Suprapubic skin (tissue), 4 donors: Measurements from ENCODE around the gene OR5D16. TPM values are rescaled to one million over a fixed set of nuclear protein-coding genes. Genes with fewer than 3 reads are reported as not detected.

ENCODE experiments used
- DNase-seq, 2 donors: peaks; one replicate each; pipeline ENCODE4 v3.0.0-alpha.2; 2019; ENCODE audit warnings: low spot score in 2 of 2
- H3K27ac ChIP-seq: fragments of 200-600 bp; sonication (generic); one replicate; pipeline ENCODE4 v1.5.1; 2019
- H3K27me3 ChIP-seq: fragments of 200-600 bp; sonication (generic); one replicate; pipeline ENCODE4 v1.5.1; 2019
- H3K36me3 ChIP-seq: fragments of 200-600 bp; sonication (generic); one replicate; pipeline ENCODE4 v1.5.1; 2019
- H3K4me1 ChIP-seq: fragments of 200-600 bp; sonication (generic); one replicate; pipeline ENCODE4 v1.5.1; 2019
- H3K4me3 ChIP-seq: fragments of 200-600 bp; sonication (generic); one replicate; pipeline ENCODE4 v1.5.1; 2019; ENCODE audit warnings: mild to moderate bottlenecking
- H3K9me3 ChIP-seq: fragments of 200-600 bp; sonication (generic); one replicate; pipeline ENCODE4 v1.5.1; 2019
- CTCF ChIP-seq, 2 donors: fragments of 200-600 bp in 1 of 2; fragments of 450-650 bp in 1 of 2; sonication (generic) in 1 of 2; IDR thresholded peaks; one replicate each; pipeline ENCODE4 v1.5.1; 2016 to 2019; ENCODE audit warnings: antibody characterized with exemption in 2 of 2, mild to moderate bottlenecking in 1 of 2, moderate library complexity in 1 of 2
- EP300 ChIP-seq: sonication (generic); formaldehyde crosslinking; IDR thresholded peaks from one replicate; pipeline ENCODE4 v1.6.1; 2017; ENCODE audit warnings: antibody characterized with exemption
- POLR2A ChIP-seq, 2 donors: fragments of 450-650 bp; IDR thresholded peaks; one replicate each; pipeline ENCODE4 v1.6.1; 2017; ENCODE audit warnings: antibody characterized with exemption in 2 of 2, mild to moderate bottlenecking in 2 of 2, moderate library complexity in 2 of 2
- POLR2AphosphoS5 ChIP-seq, 3 donors: sonication (generic); formaldehyde crosslinking; IDR thresholded peaks; one replicate each; pipeline ENCODE4 v1.6.1; 2017; ENCODE audit warnings: antibody characterized with exemption in 3 of 3
- WGBS: methylation state at CpG from one replicate; pipeline ENCODE4 v1.1.5; 2018; 5-methylcytosine and 5-hydroxymethylcytosine counted together
- total RNA-seq, 4 donors: library from RNA; depleted of rRNA; stranded (reverse); fragments of >200 nt; gene quantifications; one replicate each; pipeline ENCODE4 v1.1.0, GENCODE V29; 2016

The OR5D16 gene
- total RNA-seq = not detected

GRCh38 chr11:55838452-55838851 is at the start of gene OR5D16:
OR5D16 (plus strand) TSS chr11:55838752; CDS start chr11:55838752, 0 bp downstream.
- H3K27ac ChIP-seq = no peak within 1 kb of the TSS
- no peak for DNase-seq
- H3K4me3 ChIP-seq = no peak within 1 kb of the TSS
- no peaks in the 10 kb centered on the region for H3K9me3 ChIP-seq
- TF ChIP-seq POLR2A (IDR thresholded peaks at IDR 0.05) (no peak), EP300 (no peak), CTCF (IDR thresholded peaks at IDR 0.05) (no peak), POLR2AphosphoS5 (IDR thresholded peaks at IDR 0.05) (no peak)
- no peaks in the 10 kb centered on the region for H3K4me1 ChIP-seq
- WGBS = 39% methylated on average over 3 of the region's 3 CpGs
- H3K27me3 ChIP-seq = no peaks in the 10 kb centered on the region
- no peaks in the 10 kb centered on the region for H3K36me3 ChIP-seq

- no peaks in the 10 kb centered on the region for H3K9me3 ChIP-seq
- WGBS = 85% methylated on average over 1 of the region's 1 CpG
- no peak for TF ChIP-seq EP300
- TF ChIP-seq CTCF (IDR thresholded peaks at IDR 0.05) = no peak
- TF ChIP-seq POLR2A (IDR thresholded peaks at IDR 0.05) = no peak
- no peak for TF ChIP-seq POLR2AphosphoS5 (IDR thresholded peaks at IDR 0.05)
- H3K4me3 ChIP-seq = no peak overlapping the region
- H3K27me3 ChIP-seq = no peaks in the 10 kb centered on the region
- no peaks in the 10 kb centered on the region for H3K4me1 ChIP-seq
- H3K36me3 ChIP-seq = no peaks in the 10 kb centered on the region
- no peak for DNase-seq
- H3K27ac ChIP-seq = no peak overlapping the region
Measured at GRCh38 chr11:55791606-55792005, 46.9 kb upstream of the OR5D16 start.

DNA sequence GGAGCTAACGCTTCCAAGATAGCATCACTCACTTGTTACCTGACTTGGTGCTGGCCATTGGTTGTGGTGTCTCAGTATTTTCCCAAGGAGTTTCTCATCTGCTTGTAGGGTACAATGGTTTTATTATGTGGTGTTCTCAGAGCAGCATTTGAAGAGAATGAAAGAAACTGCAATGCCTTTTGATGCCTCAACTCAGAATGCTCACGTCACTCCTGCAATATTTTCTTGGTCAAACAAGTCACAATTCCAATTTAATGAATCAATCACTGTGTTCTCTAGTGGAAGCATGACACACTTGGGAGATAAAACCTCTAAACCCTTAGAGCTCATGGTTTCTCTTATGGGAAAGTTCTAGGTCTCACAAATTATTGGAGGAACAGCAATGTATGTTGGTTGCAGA is 45.2 kb upstream of the OR5D16 start:
- WGBS = 64% methylated on average over 2 of the region's 2 CpGs
- no peak overlapping the region for H3K4me3 ChIP-seq
- no peak overlapping the region for H3K27ac ChIP-seq
- no peaks in the 10 kb centered on the region for H3K27me3 ChIP-seq
- no peaks in the 10 kb centered on the region for H3K36me3 ChIP-seq
- H3K9me3 ChIP-seq = no peaks in the 10 kb centered on the region
- no peaks in the 10 kb centered on the region for H3K4me1 ChIP-seq
- no peak for TF ChIP-seq POLR2AphosphoS5 (IDR thresholded peaks at IDR 0.05)
- no peak for TF ChIP-seq POLR2A (IDR thresholded peaks at IDR 0.05)
- no peak for TF ChIP-seq EP300
- no peak for TF ChIP-seq CTCF (IDR thresholded peaks at IDR 0.05)
- no peak for DNase-seq

DNA sequence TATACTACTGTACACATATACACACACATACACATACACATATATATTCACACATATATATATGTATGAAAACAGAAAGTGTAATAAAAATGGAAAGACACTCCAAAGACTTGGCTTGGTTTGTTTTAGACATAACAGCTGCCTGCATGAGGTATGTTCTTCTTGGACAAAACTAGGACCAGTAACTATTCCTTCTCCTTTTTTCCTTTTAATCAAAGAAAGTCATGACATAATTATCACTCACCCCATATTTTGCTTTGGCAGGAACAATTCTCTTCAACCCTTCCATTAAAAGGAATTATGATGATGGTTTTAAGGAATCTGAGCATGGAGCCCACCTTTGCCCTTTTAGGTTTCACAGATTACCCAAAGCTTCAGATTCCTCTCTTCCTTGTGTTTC is 43.3 kb upstream of the OR5D16 start, which contains the start of gene OR5D14:
TSS of gene OR5D14 (plus strand) at position 301 of the 400 bp plus-strand sequence. CDS start at position 301, 0 bp downstream.
- H3K36me3 ChIP-seq = no peaks in the 10 kb centered on the region
- no peak for TF ChIP-seq POLR2AphosphoS5 (IDR thresholded peaks at IDR 0.05)
- TF ChIP-seq POLR2A (IDR thresholded peaks at IDR 0.05) = no peak
- no peak for TF ChIP-seq EP300
- TF ChIP-seq CTCF (IDR thresholded peaks at IDR 0.05) = no peak
- no peak within 1 kb of the TSS for H3K4me3 ChIP-seq
- H3K27me3 ChIP-seq = no peaks in the 10 kb centered on the region
- no peaks in the 10 kb centered on the region for H3K4me1 ChIP-seq
- H3K27ac ChIP-seq = no peak within 1 kb of the TSS
- DNase-seq = no peak
- H3K9me3 ChIP-seq = no peaks in the 10 kb centered on the region

GRCh38 chr11:55806248-55806647 is 32.3 kb upstream of the OR5D16 start:
- H3K9me3 ChIP-seq = peaks cover 22% of the 10 kb centered on the region
- no peaks in the 10 kb centered on the region for H3K4me1 ChIP-seq
- 88% methylated on average over 1 of the region's 1 CpG for WGBS
- no peak for DNase-seq
- no peaks in the 10 kb centered on the region for H3K27me3 ChIP-seq
- H3K4me3 ChIP-seq = no peak overlapping the region
- H3K36me3 ChIP-seq = no peaks in the 10 kb centered on the region
- no peak overlapping the region for H3K27ac ChIP-seq
- no peak for TF ChIP-seq EP300
- TF ChIP-seq POLR2AphosphoS5 (IDR thresholded peaks at IDR 0.05) = no peak
- TF ChIP-seq POLR2A (IDR thresholded peaks at IDR 0.05) = no peak
- no peak for TF ChIP-seq CTCF (IDR thresholded peaks at IDR 0.05)
